OCI-LY7 (cell line): ENCODE results near the gene MAS1.

Experiments used
- EZH2phosphoT487 ChIP-seq: fragments of 200-600 bp; sonication (generic); IDR thresholded peaks from 2 replicates; pipeline ENCODE4 v1.6.1; 2018; ENCODE audit warnings: low read depth, borderline replicate concordance, mild to moderate bottlenecking, mixed run types, antibody characterized with exemption, low read length, moderate library complexity, mixed read lengths
- TF ChIP-seq, protein P1 (sequence below): fragments of 200-600 bp; sonication (generic); conservative IDR thresholded peaks from 2 replicates; pipeline ENCODE4 v1.5.1; 2014; ENCODE audit warnings: mild to moderate bottlenecking, antibody characterized with exemption, low read length, moderate library complexity, mixed read lengths

DNA sequence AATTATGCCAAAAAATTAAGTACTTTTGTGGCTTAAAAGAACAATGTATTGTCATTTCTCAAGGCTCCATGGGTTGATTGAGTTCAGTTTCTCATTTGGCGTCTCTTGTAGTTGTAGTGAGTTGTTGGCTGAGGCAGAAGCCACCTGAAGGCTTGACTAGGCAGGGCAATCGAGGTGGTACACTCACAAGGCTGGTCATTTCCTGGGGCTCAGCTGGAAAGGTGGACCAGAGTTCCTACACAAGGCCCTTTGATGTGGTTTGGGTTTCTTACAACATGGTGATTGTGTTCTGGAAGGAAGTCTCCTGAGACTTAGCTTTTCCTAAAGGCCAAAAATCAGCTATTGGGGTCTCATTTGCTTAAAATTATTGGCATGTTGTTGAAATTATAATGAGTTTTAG lies 22.6 kb downstream of the MAS1 start:
- TF ChIP-seq, protein P1, sequence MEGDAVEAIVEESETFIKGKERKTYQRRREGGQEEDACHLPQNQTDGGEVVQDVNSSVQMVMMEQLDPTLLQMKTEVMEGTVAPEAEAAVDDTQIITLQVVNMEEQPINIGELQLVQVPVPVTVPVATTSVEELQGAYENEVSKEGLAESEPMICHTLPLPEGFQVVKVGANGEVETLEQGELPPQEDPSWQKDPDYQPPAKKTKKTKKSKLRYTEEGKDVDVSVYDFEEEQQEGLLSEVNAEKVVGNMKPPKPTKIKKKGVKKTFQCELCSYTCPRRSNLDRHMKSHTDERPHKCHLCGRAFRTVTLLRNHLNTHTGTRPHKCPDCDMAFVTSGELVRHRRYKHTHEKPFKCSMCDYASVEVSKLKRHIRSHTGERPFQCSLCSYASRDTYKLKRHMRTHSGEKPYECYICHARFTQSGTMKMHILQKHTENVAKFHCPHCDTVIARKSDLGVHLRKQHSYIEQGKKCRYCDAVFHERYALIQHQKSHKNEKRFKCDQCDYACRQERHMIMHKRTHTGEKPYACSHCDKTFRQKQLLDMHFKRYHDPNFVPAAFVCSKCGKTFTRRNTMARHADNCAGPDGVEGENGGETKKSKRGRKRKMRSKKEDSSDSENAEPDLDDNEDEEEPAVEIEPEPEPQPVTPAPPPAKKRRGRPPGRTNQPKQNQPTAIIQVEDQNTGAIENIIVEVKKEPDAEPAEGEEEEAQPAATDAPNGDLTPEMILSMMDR = no peak
- no peak for TF ChIP-seq EZH2phosphoT487
